Endothelial cell of umbilical vein (primary cell): ENCODE results near the gene GRPR.

Experiments
- POLR2AphosphoS5 ChIP-seq: IDR thresholded peaks from 2 replicates; pipeline ENCODE4 v1.6.1; 2012; ENCODE audit warnings: low read depth, mild to moderate bottlenecking, control low read depth, low read length, moderate library complexity; ENCODE audit not compliant: insufficient read depth
- TF ChIP-seq, protein P1 (sequence below), 2 donors: IDR thresholded peaks; 1 replicate in 1 of 2; 2 replicates in 1 of 2; pipeline ENCODE4 v1.5.1; 2011; ENCODE audit warnings: low read length in 2 of 2, mild to moderate bottlenecking in 2 of 2, moderate library complexity in 2 of 2, control low read depth in 1 of 2, inconsistent platforms in 1 of 2, low read depth in 1 of 2; ENCODE audit not compliant: insufficient read depth in 1 of 2; ENCODE audit errors: extremely low read depth in 1 of 2

DNA sequence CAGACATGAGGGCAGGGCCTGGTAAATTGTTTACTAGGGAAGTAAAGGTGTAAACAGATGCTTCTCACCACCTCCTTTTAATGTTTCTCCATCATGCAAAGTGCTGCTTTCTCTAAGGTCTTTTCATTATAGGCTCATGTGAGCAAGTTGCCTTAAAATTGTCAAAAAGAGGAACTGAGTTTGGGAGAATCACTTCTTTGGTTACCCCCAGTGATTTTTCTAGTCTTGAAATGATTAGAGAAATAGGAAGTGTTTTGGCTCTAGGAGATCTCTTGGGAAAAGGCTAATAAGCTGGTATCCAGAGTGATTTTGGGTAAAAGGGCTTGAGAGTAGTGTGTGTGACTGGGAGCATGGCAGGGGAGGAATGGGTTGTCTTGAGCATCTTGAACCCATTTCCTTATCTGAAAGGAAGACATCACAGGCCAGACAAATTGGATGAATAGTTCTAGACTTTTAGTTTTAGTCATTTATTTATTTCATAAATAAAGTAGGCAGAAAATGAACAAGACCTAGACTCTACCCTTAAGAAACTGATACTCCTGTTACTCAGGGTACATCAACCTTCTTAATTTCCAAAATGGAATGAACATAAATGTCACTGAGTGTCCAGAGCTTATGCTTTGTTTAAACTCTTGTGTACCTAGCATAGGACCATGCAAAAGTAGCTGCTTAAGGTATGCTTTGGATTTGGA is 14.2 kb downstream of the GRPR start:
- no peak for TF ChIP-seq POLR2AphosphoS5
- TF ChIP-seq, protein P1, sequence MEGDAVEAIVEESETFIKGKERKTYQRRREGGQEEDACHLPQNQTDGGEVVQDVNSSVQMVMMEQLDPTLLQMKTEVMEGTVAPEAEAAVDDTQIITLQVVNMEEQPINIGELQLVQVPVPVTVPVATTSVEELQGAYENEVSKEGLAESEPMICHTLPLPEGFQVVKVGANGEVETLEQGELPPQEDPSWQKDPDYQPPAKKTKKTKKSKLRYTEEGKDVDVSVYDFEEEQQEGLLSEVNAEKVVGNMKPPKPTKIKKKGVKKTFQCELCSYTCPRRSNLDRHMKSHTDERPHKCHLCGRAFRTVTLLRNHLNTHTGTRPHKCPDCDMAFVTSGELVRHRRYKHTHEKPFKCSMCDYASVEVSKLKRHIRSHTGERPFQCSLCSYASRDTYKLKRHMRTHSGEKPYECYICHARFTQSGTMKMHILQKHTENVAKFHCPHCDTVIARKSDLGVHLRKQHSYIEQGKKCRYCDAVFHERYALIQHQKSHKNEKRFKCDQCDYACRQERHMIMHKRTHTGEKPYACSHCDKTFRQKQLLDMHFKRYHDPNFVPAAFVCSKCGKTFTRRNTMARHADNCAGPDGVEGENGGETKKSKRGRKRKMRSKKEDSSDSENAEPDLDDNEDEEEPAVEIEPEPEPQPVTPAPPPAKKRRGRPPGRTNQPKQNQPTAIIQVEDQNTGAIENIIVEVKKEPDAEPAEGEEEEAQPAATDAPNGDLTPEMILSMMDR (IDR thresholded peaks at IDR 0.05; ENCODE audit: extremely low read depth in 1 of 2, insufficient read depth in 1 of 2, low read depth in 1 of 2, low read length in 2 of 2): no peak
